ENCODE measurements around the gene ACSF3. TPM values are rescaled to one million over a fixed set of nuclear protein-coding genes. Genes with fewer than 3 reads are reported as not detected.
A peak's percentile ranks its signal among the peaks of the same experiment; 100 is the strongest.
"Not testable (repeated sequence)": the region's sequence is repeated elsewhere in the genome, so short reads cannot be mapped to it uniquely, and the experiment has no call there.

Gene ACSF3
- total and polyA plus RNA-seq, 5 experiments from 2014 or later, result 21.3 to 64.4 (median 44.7) TPM

DNA sequence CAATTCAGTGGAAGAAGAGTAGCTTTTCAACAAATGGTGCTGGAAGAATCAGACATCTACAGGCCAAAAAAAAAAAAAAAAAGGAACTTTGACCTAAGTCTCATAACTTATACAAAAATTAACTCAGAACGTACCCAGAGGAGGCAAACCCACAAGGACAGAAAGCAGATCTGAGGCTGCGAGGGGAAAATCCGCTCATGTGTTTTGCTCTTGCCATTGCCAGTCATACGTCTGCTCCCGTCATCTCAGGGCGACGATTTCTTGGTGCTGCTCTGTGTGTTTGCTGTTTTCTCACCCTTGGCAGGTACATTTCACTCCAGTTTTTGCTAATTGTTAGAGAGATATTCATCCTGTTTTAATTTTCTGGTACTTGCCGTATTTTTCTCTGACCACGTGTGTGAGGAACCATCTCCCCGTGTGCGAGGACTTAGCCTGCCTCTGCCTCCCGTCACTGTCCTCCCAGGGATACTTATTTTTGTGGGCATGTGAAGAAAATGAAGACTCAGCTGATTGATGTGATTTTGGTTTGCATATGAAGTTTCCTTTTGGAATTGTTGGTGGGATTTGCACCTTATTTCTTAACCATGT lies 33.4 kb upstream of the ACSF3 start:
- Mint-ChIP-seq H3K27ac (peak overlapping the region in 1 of 10 donors; percentile 60), H3K4me1 (peaks cover 0 to 1% (median 0%) of the 10 kb centered on the region in 4 donors), H3K27me3 (peaks cover 0 to 2% (median 0%) of the 10 kb centered on the region in 5 donors), H3K9me3 (no peaks in the 10 kb centered on the region), H3K36me3 (no peaks in the 10 kb centered on the region), H3K4me3 (no peak overlapping the region)
- ATAC-seq, result no peak
- no peak for DNase-seq
- POLR2A ChIA-PET, result no interaction called here

DNA sequence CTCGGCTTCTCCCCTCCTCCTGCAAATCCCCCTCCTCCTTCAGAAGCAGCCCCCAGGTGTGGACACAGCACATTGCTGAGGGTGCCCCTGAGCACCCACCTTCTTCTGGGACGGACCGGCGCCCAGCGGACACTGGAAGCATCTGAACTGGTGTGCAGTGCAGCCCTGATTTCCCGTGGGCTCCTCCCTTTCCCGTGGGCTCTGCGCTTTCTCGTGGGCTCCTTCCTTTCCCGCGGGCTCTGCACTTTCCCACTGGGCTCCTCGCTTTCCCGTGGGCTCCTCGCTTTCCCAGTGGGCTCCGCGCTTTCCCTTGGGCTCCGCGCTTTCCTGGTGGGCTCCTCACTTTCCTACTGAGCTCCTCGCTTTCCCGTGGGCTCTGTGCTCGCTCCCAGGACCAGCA lies 32.6 kb upstream of the ACSF3 start:
- H3K27ac Mint-ChIP-seq, result no peak overlapping the region
- H3K4me1 Mint-ChIP-seq, result peaks cover 0 to 1% (median 0%) of the 10 kb centered on the region in 4 donors

DNA sequence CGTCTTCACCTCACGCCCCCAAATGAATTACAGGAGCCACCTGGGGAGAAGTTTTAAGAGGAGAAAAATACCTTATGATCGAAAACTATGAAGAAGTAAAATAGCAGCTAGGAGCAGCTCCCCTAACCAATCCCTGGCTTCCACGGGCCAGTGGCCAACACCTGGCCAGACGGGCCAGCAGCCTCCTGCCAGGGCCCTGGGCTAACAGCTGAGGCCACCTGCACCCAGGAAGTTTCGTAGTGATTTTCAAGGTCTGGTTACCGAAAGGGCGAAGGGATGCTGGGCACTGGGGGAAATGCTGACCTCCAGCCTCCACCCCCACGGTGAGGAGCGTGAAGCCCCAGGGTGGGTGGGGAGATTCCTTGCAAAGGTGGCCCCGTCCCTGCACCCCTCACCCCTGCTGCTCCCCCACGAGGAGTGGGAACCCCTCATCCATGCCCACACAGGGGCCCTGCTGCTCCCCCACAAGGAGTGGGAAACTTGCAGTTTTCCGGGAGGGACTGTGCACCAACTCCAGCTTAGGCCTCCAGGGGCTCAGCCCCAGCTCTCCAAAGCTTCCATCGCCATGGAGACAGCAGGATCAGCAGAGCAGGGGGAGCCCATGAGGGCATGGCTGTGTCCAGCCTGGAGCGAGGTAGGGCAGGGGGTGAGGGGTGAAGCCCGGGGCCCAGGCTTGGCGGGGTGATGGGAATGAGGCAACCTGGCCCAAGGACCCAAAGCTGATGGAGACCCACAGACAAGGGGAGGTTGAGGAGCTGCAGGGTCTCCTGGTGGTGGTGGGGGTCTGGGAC lies 31.9 kb upstream of the ACSF3 start:
- H3K27ac Mint-ChIP-seq, result peak overlapping the region in 1 of 10 donors; percentile 58
- DNase-seq (no peak), ATAC-seq (no peak)
- H3K9me3 Mint-ChIP-seq, result no peaks in the 10 kb centered on the region
- POLR2A ChIA-PET, result no interaction called here
- no peaks in the 10 kb centered on the region for H3K36me3 Mint-ChIP-seq
- H3K4me1 Mint-ChIP-seq, result peaks cover 0 to 1% (median 0%) of the 10 kb centered on the region in 4 donors
- H3K4me3 Mint-ChIP-seq, result no peak overlapping the region
- H3K27me3 Mint-ChIP-seq, result peaks cover 0 to 2% (median 0%) of the 10 kb centered on the region in 5 donors

More for the DNA sequence above, 32.6 kb upstream of the ACSF3 start:
- no peaks in the 10 kb centered on the region for H3K9me3 Mint-ChIP-seq
- DNase-seq (no peak), ATAC-seq (no peak)
- H3K4me3 Mint-ChIP-seq, result no peak overlapping the region
- peaks cover 0 to 2% (median 0%) of the 10 kb centered on the region in 5 donors for H3K27me3 Mint-ChIP-seq
- POLR2A ChIA-PET, result interaction anchor here (0.6 kb wide), 1 partner anchor 951 kb away, joined by 3 read pairs; no protein-coding TSS in a partner anchor
- no peaks in the 10 kb centered on the region for H3K36me3 Mint-ChIP-seq

DNA sequence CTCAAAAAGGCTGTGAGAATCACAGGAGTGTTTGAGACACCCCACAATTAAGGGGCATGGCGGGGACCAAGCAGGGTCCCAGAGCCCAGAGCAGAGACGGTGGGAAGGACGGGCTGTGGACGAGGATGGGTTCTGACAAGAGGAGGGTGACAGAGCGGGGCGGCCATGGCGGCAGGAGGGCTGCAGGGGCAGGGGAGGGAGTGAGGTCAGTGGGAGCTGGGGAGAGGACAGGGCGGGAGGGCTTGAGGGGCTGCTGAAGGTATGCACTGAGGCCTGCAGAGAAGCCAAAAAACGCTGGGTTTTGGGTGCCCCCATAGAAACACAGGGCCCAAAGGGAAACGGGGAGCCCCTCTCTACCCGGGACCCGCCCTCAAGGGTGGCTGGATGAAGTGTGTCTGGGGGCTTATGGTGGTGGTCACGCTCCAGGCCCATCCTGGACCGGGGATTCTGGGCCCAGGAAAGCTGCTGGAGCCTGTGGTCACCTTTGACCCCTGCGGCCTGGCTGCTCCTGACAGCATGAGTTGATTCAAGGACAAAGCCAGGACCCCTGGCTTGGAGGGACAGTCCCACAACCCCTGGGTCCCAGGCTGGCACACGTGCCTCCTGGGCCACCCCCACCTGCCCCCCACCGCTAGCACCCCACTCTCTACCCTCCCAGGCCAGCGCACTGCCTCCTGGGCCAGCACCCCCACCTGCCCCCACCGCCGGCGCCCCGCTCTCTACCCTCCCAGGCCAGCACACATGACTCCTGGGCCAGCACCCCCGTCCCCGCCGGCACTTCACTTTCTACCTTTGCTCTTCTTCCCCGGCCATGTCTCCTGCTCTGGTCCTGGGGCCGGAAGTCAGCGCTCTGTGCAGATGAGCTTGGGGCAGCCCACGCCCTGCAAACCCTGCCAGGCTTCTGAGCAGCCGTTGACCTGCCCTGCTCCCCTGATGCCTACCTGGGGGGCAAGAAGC lies 31.0 kb upstream of the ACSF3 start:
- H3K9me3 Mint-ChIP-seq, result no peaks in the 10 kb centered on the region
- peaks cover 0 to 2% (median 0%) of the 10 kb centered on the region in 5 donors for H3K27me3 Mint-ChIP-seq
- H3K36me3 Mint-ChIP-seq, result no peaks in the 10 kb centered on the region
- H3K4me3 Mint-ChIP-seq, result no peak overlapping the region
- ATAC-seq (no peak), DNase-seq (no peak)
- H3K4me1 Mint-ChIP-seq, result peaks cover 0 to 1% (median 0%) of the 10 kb centered on the region in 4 donors
- H3K27ac Mint-ChIP-seq, result peak overlapping the region in 1 of 10 donors; percentile 58
- POLR2A ChIA-PET, result no interaction called here

DNA sequence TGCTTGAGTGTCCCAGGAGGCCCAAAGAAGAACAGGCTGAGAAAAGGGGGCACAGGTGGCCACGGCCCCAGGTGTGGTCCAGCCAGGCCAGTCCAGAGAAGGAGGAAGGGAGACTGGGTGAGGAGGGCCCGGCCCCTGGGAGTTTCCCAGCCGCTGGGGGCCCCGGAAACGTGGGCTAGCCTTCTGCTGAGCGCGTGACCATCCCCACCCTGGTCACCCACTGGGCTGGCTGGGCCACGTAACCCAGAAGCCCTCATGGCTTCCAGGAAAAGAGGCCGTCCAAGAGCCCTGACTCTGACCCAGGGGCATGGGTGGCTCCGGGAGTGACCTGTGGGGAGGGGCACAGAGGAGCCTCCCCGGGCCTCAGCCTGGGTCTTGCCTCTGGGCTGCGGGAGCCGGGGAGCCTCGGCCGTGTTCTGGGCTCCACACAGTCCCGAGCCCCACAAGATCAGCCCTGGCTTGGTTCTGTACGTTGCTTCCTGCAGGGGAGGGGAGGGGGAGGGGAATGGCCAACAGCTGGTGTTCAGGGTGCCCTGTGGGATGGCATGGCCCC lies 29.8 kb upstream of the ACSF3 start:
- no peak overlapping the region for H3K27ac Mint-ChIP-seq
- no peaks in the 10 kb centered on the region for H3K36me3 Mint-ChIP-seq
- POLR2A ChIA-PET, result no interaction called here
- peaks cover 0 to 2% (median 0%) of the 10 kb centered on the region in 5 donors for H3K27me3 Mint-ChIP-seq
- H3K4me3 Mint-ChIP-seq, result no peak overlapping the region
- H3K4me1 Mint-ChIP-seq, result peaks cover 0 to 1% (median 0%) of the 10 kb centered on the region in 4 donors
- no peaks in the 10 kb centered on the region for H3K9me3 Mint-ChIP-seq
- no peak for DNase-seq
- no peak for ATAC-seq

DNA sequence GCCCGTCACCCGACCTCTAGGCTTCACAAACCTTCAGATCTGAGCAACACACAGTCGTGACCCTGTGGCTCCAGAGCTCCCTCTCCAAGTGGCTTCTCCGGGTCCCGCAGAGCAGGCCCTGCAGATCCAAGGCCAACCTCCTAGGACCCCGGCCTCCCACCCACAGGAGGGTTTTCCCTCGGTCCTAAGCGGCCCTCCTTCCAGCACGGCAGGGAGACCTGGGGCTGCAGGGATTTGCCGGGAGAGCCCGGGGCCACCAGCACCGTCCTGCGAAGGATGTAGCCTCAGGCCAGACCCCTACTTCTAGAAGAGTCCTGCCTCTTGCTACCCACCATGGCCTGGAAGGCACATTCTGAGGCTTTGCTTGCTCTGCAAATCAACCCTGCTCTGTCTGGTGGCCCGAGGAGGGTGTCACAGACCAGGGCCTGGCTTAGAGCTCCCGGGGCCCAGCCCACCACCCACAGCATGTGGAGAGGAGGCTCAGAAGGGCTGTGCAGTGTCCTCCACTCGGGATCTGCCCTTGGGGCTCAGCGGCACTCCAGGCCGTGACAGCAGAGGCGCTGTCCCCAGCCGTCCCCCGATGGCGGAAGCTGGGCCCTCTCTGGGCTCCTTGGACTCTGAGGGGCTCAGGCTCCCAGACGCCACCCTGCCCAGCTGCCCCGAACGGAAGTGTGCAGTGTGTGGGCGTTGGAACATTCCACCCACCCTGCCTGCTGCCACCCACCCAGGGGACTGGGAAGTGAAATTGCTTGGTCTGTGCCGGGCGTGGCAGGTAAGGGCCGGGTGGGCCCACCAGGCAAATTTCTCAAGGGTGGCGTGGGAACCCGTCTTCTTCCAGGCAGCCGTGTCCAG lies 28.8 kb upstream of the ACSF3 start:
- POLR2A ChIA-PET, result no interaction called here
- H3K27ac Mint-ChIP-seq, result no peak overlapping the region
- DNase-seq (no peak), ATAC-seq (no peak)
- H3K27me3 Mint-ChIP-seq, result peaks cover 0 to 2% (median 0%) of the 10 kb centered on the region in 5 donors
- H3K4me3 Mint-ChIP-seq, result no peak overlapping the region
- H3K36me3 Mint-ChIP-seq, result no peaks in the 10 kb centered on the region
- H3K4me1 Mint-ChIP-seq, result peaks cover 0 to 1% (median 0%) of the 10 kb centered on the region in 4 donors
- no peaks in the 10 kb centered on the region for H3K9me3 Mint-ChIP-seq

DNA sequence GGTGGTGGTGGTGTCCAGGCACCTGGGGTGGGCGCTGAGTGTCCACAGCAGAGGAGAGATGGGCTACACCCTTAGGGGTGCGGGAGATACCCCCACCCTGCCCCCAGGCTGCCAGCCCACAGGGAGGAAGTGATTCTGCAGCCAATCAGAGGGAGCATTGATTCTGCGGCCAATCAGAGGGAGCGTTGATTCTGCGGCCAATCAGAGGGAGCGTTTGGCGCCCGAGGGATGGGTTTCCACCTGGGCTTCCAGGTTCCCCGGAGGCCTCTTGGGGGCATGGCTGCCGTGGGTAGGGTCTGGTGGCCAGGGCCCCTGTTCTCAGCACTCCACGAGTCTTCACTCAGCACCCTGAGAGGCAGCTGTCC lies 28.2 kb upstream of the ACSF3 start:
- POLR2A ChIA-PET, result no interaction called here
- Mint-ChIP-seq H3K27me3 (peaks cover 0 to 2% (median 0%) of the 10 kb centered on the region in 5 donors), H3K4me1 (no peaks in the 10 kb centered on the region), H3K36me3 (no peaks in the 10 kb centered on the region), H3K4me3 (no peak overlapping the region), H3K27ac (no peak overlapping the region), H3K9me3 (no peaks in the 10 kb centered on the region)
- ATAC-seq (no peak), DNase-seq (no peak)

DNA sequence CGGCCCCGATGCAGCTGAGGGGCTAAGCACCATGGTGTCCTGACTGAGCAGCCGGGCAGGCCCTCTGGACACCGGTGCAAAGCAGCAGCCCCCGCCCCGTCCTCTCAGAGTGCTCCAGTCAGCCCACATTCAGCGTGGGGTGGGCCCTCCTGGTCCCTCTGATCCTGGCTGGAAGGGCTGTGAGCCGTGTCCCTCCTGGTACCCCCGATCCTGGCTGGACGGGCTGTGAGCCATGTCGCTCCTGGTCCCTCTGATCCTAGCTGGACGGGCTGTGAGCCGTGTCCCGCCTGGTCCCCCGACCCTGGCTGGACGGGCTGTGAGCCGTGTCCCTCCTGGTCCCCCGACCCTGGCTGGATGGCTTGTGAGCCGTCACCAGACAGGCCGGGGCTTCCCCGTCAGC lies 26.9 kb upstream of the ACSF3 start:
- Mint-ChIP-seq H3K4me1 (no peaks in the 10 kb centered on the region), H3K9me3 (no peaks in the 10 kb centered on the region), H3K27me3 (peaks cover 0 to 2% (median 0%) of the 10 kb centered on the region in 5 donors), H3K4me3 (no peak overlapping the region), H3K27ac (no peak overlapping the region), H3K36me3 (no peaks in the 10 kb centered on the region)
- no peak for ATAC-seq
- POLR2A ChIA-PET, result no interaction called here
- no peak for DNase-seq

DNA sequence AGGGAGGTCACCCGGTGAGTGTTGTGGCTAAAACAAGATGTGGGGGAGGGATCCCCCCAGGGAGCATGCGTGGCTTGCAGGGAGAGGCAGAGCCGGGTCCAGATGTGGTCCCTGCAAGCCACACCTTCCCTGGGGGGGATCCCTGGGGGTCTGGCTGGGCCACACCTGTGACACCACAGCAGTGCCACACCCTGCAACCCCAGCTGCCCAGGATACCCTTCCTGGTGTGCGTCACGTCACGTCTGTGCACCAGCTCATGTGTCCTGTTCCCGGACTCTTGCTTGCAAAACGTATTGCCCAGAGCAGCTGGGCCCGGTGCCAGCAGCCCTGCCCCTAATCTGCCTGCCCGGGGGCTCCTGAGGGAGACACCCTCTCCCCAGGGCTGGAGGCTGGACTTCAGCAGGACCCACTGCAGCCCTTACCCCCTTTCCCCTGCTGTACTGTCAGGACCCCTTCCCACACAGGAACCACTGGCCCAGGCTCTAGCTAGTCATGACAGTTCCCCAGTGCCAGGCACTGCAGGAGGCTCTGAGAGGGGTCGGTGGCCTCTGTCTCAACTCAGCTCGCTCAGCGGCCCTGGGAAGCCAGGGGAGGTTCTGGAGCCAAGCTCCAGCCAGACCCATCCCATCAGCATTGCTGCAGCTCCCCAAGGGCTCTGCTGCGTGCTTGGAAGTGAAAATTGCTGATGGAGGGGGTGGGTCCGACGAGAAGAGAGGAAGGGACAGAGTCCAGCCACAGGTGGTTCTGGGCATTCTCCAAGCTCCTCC lies 25.8 kb upstream of the ACSF3 start:
- DNase-seq (no peak), ATAC-seq (no peak)
- no peaks in the 10 kb centered on the region for H3K4me1 Mint-ChIP-seq
- no peaks in the 10 kb centered on the region for H3K9me3 Mint-ChIP-seq
- H3K4me3 Mint-ChIP-seq, result no peak overlapping the region
- peak overlapping the region in 1 of 10 donors; percentile 53 for H3K27ac Mint-ChIP-seq
- no peaks in the 10 kb centered on the region for H3K36me3 Mint-ChIP-seq
- POLR2A ChIA-PET, result interaction anchor here (0.9 kb wide), 1 partner anchor 30 kb away, joined by 3 read pairs; no protein-coding TSS in a partner anchor
- H3K27me3 Mint-ChIP-seq, result peaks cover 0 to 2% (median 0%) of the 10 kb centered on the region in 5 donors

DNA sequence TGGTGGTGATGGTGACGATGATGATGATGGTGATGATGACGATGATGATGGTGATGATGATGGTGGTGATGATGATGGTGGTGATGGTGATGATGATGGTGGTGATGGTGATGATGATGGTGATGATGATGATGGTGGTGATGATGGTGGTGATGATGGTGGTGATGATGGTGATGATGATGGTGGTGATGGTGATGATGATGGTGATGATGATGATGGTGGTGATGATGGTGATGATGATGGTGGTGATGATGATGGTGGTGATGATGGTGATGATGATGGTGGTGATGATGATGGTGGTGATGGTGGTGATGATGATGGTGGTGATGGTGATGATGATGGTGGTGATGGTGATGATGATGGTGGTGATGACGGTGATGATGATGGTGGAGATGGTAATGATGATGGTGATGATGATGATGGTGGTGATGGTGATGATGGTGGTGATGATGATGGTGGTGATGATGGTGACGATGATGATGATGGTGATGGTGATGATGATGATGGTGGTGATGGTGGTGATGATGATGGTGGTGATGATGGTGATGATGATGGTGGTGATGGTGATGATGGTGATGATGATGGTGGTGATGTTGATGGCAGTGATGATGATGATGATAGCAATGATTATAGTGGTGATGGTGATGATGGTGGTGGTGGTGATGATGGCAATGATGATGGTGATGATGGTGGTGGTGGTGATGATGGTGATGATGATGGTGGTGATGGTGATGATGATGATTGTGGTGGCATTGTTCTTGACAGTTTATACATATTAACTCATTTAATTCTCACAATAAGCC lies 24.6 kb upstream of the ACSF3 start:
- H3K4me1 Mint-ChIP-seq, POLR2A ChIA-PET, ATAC-seq, H3K36me3 Mint-ChIP-seq, H3K4me3 Mint-ChIP-seq, DNase-seq, H3K9me3 Mint-ChIP-seq, H3K27ac Mint-ChIP-seq, H3K27me3 Mint-ChIP-seq: not testable (repeated sequence)

DNA sequence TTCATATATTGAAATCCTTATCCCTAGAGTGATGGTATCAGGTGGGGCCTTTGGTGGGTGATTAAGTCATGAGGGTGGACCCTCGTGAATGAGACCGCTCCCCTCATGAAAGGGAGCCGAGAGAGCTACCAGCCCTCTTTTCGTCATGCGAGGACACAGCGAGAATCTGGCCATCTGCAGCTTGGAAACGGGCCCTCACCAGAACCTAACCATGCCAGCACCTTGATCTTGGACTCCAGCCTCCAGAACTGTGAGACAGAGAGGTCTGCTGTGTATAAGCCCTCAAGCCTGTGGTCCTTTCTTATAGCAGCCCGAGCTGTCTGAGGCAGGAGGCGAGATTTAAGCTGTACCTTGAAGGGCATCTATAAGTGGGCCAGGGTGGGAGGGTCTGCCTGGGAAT lies 23.7 kb upstream of the ACSF3 start:
- POLR2A ChIA-PET, result no interaction called here
- H3K4me1 Mint-ChIP-seq, result no peaks in the 10 kb centered on the region
- H3K27ac Mint-ChIP-seq, result peak overlapping the region in 1 of 10 donors; percentile 52
- peaks cover 0 to 2% (median 0%) of the 10 kb centered on the region in 5 donors for H3K27me3 Mint-ChIP-seq
- ATAC-seq, result no peak
- DNase-seq, result no peak
- H3K9me3 Mint-ChIP-seq, result no peaks in the 10 kb centered on the region
- H3K36me3 Mint-ChIP-seq, result no peaks in the 10 kb centered on the region
- no peak overlapping the region for H3K4me3 Mint-ChIP-seq
